PFSK-1 (cell line): ENCODE data around the gene DNAJC25.

Source experiments
- FOXP2 ChIP-seq: optimal IDR thresholded peaks from 2 replicates; pipeline ENCODE3; 2011; ENCODE audit warnings: borderline replicate concordance, control low read depth, inconsistent platforms; ENCODE audit not compliant: insufficient read depth; ENCODE audit errors: extremely low read length, extremely low read depth
- POLR2AphosphoS5 ChIP-seq: IDR thresholded peaks from 2 replicates; pipeline ENCODE4 v1.6.1; 2012; ENCODE audit warnings: low read depth, mild to moderate bottlenecking, control low read depth, low read length, moderate library complexity
- REST ChIP-seq, 2 experiments: IDR thresholded peaks; 2 replicates each; pipeline versions ENCODE4 v1.6.1 to v1.8.0; 2011 to 2012; ENCODE audit warnings: low read depth in 2 of 2, low read length in 2 of 2, control low read depth in 1 of 2, inconsistent platforms in 1 of 2, mild to moderate bottlenecking in 1 of 2, moderate library complexity in 1 of 2; ENCODE audit not compliant: insufficient read depth in 1 of 2
- SIN3A ChIP-seq: IDR thresholded peaks from 2 replicates; pipeline ENCODE4 v1.6.1; 2012; ENCODE audit warnings: mild to moderate bottlenecking, low read length, moderate library complexity, borderline replicate concordance; ENCODE audit not compliant: insufficient read depth
- TAF1 ChIP-seq: IDR thresholded peaks from 2 replicates; pipeline ENCODE4 v1.6.1; 2012; ENCODE audit warnings: low read length, control low read depth, borderline replicate concordance; ENCODE audit not compliant: insufficient read depth

Gene DNAJC25

GRCh38 chr9:111645806-111646205 lies 14.7 kb downstream of the DNAJC25 start:
- TF ChIP-seq REST (IDR thresholded peaks at IDR 0.05; ENCODE audit: insufficient read depth in 1 of 2, low read depth in 2 of 2, low read length in 2 of 2) (no peak), FOXP2 (no peak), SIN3A (no peak), TAF1 (no peak), POLR2AphosphoS5 (no peak)

- no peak for TF ChIP-seq SIN3A
- no peak for TF ChIP-seq REST (IDR thresholded peaks at IDR 0.05; ENCODE audit: insufficient read depth in 1 of 2, low read depth in 2 of 2, low read length in 2 of 2)
- TF ChIP-seq POLR2AphosphoS5, result no peak
- TF ChIP-seq TAF1, result no peak
- no peak for TF ChIP-seq FOXP2
These were observed 15.3 kb downstream of the DNAJC25 start for GRCh38 chr9:111646417-111646816.

GRCh38 chr9:111648066-111648465 lies 16.9 kb downstream of the DNAJC25 start:
- TF ChIP-seq POLR2AphosphoS5 (no peak), REST (IDR thresholded peaks at IDR 0.05; ENCODE audit: insufficient read depth in 1 of 2, low read depth in 2 of 2, low read length in 2 of 2) (no peak), FOXP2 (no peak), SIN3A (no peak), TAF1 (no peak)

GRCh38 chr9:111649016-111649415 lies 17.9 kb downstream of the DNAJC25 start:
- no peak for TF ChIP-seq REST (IDR thresholded peaks at IDR 0.05; ENCODE audit: insufficient read depth in 1 of 2, low read depth in 2 of 2, low read length in 2 of 2)
- no peak for TF ChIP-seq FOXP2
- no peak for TF ChIP-seq POLR2AphosphoS5
- TF ChIP-seq TAF1, result no peak
- TF ChIP-seq SIN3A, result no peak

- TF ChIP-seq FOXP2, result no peak
- TF ChIP-seq TAF1, result no peak
- TF ChIP-seq POLR2AphosphoS5, result no peak
- no peak for TF ChIP-seq SIN3A
- no peak for TF ChIP-seq REST (IDR thresholded peaks at IDR 0.05; ENCODE audit: insufficient read depth in 1 of 2, low read depth in 2 of 2, low read length in 2 of 2)
These were observed 25.9 kb downstream of the DNAJC25 start for GRCh38 chr9:111657051-111657450.
